ENCODE measurements around the gene TRPV2.

- TF ChIP-seq, protein P1, sequence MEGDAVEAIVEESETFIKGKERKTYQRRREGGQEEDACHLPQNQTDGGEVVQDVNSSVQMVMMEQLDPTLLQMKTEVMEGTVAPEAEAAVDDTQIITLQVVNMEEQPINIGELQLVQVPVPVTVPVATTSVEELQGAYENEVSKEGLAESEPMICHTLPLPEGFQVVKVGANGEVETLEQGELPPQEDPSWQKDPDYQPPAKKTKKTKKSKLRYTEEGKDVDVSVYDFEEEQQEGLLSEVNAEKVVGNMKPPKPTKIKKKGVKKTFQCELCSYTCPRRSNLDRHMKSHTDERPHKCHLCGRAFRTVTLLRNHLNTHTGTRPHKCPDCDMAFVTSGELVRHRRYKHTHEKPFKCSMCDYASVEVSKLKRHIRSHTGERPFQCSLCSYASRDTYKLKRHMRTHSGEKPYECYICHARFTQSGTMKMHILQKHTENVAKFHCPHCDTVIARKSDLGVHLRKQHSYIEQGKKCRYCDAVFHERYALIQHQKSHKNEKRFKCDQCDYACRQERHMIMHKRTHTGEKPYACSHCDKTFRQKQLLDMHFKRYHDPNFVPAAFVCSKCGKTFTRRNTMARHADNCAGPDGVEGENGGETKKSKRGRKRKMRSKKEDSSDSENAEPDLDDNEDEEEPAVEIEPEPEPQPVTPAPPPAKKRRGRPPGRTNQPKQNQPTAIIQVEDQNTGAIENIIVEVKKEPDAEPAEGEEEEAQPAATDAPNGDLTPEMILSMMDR (IDR thresholded peaks at IDR 0.05) = no peak
- TF ChIP-seq POLR2AphosphoS5 (IDR thresholded peaks at IDR 0.05) = no peak
- no peak for TF ChIP-seq POLR2A (IDR thresholded peaks at IDR 0.05)
Measured at GRCh38 chr17:16425698-16426659, 10.6 kb downstream of the TRPV2 start.
